Osteoblast (primary cell): ENCODE data around the gene TMPRSS13. TPM values are rescaled to one million over a fixed set of nuclear protein-coding genes. Genes with fewer than 3 reads are reported as not detected.
"Not testable (repeated sequence)": the region's sequence is repeated elsewhere in the genome, so short reads cannot be mapped to it uniquely, and the experiment has no call there.

ENCODE experiments used
- DNase-seq: peaks from one replicate; pipeline ENCODE4 v3.0.0; 2011; ENCODE audit warnings: low spot score, mixed read lengths; ENCODE audit not compliant: insufficient read length; ENCODE audit errors: missing footprints
- H2AFZ ChIP-seq: 2 replicates; pipeline ENCODE4 v1.6.0; 2011; ENCODE audit warnings: mild to moderate bottlenecking, low read length
- H3K27ac ChIP-seq: 2 replicates; pipeline ENCODE4 v1.5.1; 2011; ENCODE audit warnings: mild to moderate bottlenecking, low read depth, low read length, moderate library complexity
- H3K27me3 ChIP-seq: 2 replicates; pipeline ENCODE4 v1.6.0; 2012; ENCODE audit warnings: mild to moderate bottlenecking, control low read depth, inconsistent platforms, low read length, moderate library complexity; ENCODE audit not compliant: insufficient read depth
- H3K36me3 ChIP-seq: 2 replicates; pipeline ENCODE4 v1.5.1; 2011; ENCODE audit warnings: mild to moderate bottlenecking, low read length, control low read depth, moderate library complexity; ENCODE audit not compliant: insufficient read depth
- H3K4me1 ChIP-seq: 2 replicates; pipeline ENCODE4 v1.5.1; 2011; ENCODE audit warnings: mild to moderate bottlenecking, low read length, control low read depth, moderate library complexity; ENCODE audit not compliant: insufficient read depth
- H3K4me2 ChIP-seq: 2 replicates; pipeline ENCODE4 v1.6.0; 2011; ENCODE audit warnings: mild to moderate bottlenecking, low read length; ENCODE audit not compliant: insufficient read depth
- H3K4me3 ChIP-seq: fragments of 200-600 bp; sonication (generic); 3 replicates; pipeline ENCODE4 v1.5.1; 2012; ENCODE audit warnings: mild to moderate bottlenecking, low read length, inconsistent platforms; ENCODE audit not compliant: insufficient read depth
- H3K79me2 ChIP-seq: 2 replicates; pipeline ENCODE4 v1.6.0; 2012; ENCODE audit warnings: mild to moderate bottlenecking, low read length, control low read depth, inconsistent platforms; ENCODE audit not compliant: insufficient read depth
- H3K9me3 ChIP-seq: 2 replicates; pipeline ENCODE4 v1.5.1; 2011; ENCODE audit warnings: low read depth, low read length, control low read depth
- H4K20me1 ChIP-seq: 2 replicates; pipeline ENCODE4 v1.6.0; 2012; ENCODE audit warnings: mild to moderate bottlenecking, low read length, control low read depth; ENCODE audit not compliant: insufficient read depth
- total RNA-seq: library from RNA; depleted of rRNA; stranded (reverse); fragments of >200 nt; gene quantifications from 2 replicates; pipeline ENCODE4 v1.2.3, GENCODE V29; 2012
- TF ChIP-seq, protein P1 (sequence below): IDR thresholded peaks from 2 replicates; pipeline ENCODE4 v1.5.1; 2011; ENCODE audit warnings: mild to moderate bottlenecking, low read depth, low read length, moderate library complexity; ENCODE audit errors: extremely low read depth

Gene TMPRSS13
- total RNA-seq, 1 donor = not detected

GRCh38 chr11:117949062-117949461 is 19.9 kb upstream of the TMPRSS13 start:
- H3K4me1 ChIP-seq = no peaks in the 10 kb centered on the region
- no peak overlapping the region for H3K4me2 ChIP-seq
- no peaks in the 10 kb centered on the region for H3K79me2 ChIP-seq
- no peaks in the 10 kb centered on the region for H4K20me1 ChIP-seq
- no peaks in the 10 kb centered on the region for H3K36me3 ChIP-seq
- H3K4me3 ChIP-seq = no peak overlapping the region
- no peak overlapping the region for H2AFZ ChIP-seq
- no peaks in the 10 kb centered on the region for H3K9me3 ChIP-seq
- TF ChIP-seq, protein P1, sequence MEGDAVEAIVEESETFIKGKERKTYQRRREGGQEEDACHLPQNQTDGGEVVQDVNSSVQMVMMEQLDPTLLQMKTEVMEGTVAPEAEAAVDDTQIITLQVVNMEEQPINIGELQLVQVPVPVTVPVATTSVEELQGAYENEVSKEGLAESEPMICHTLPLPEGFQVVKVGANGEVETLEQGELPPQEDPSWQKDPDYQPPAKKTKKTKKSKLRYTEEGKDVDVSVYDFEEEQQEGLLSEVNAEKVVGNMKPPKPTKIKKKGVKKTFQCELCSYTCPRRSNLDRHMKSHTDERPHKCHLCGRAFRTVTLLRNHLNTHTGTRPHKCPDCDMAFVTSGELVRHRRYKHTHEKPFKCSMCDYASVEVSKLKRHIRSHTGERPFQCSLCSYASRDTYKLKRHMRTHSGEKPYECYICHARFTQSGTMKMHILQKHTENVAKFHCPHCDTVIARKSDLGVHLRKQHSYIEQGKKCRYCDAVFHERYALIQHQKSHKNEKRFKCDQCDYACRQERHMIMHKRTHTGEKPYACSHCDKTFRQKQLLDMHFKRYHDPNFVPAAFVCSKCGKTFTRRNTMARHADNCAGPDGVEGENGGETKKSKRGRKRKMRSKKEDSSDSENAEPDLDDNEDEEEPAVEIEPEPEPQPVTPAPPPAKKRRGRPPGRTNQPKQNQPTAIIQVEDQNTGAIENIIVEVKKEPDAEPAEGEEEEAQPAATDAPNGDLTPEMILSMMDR = no peak
- no peak for DNase-seq
- no peak overlapping the region for H3K27ac ChIP-seq
- H3K27me3 ChIP-seq = no peaks in the 10 kb centered on the region

GRCh38 chr11:117948466-117948865 is 19.3 kb upstream of the TMPRSS13 start:
- H3K79me2 ChIP-seq, H3K27ac ChIP-seq, H3K9me3 ChIP-seq, H4K20me1 ChIP-seq, H3K36me3 ChIP-seq, DNase-seq, H2AFZ ChIP-seq, H3K4me3 ChIP-seq, H3K27me3 ChIP-seq, H3K4me1 ChIP-seq, H3K4me2 ChIP-seq: not testable (repeated sequence)

DNA sequence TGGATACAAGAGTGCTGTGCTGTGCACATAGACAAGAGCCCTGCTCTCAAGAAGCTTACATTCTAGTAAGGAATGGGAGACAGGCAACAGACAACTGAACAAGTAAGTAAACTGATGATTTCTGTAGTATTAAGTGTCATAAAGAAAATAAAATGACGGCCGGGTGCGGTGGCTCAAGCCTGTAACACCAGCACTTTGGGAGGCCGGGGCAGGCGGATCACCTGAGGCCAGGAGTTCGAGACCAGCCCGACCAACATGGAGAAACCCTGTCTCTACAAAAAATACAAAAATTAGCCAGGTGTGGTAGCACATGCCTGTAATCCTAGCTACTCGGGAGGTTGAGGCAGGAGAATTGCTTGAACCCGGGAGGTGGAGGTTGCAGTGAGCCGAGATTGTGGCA is 18.5 kb upstream of the TMPRSS13 start:
- not testable (repeated sequence) for H3K4me1 ChIP-seq, H3K27me3 ChIP-seq, H2AFZ ChIP-seq, H3K27ac ChIP-seq, H3K4me2 ChIP-seq, H4K20me1 ChIP-seq, H3K36me3 ChIP-seq, DNase-seq, H3K4me3 ChIP-seq, H3K79me2 ChIP-seq, H3K9me3 ChIP-seq

GRCh38 chr11:117946842-117947526 is 17.8 kb upstream of the TMPRSS13 start:
- H3K27ac ChIP-seq = no peak overlapping the region
- H2AFZ ChIP-seq = no peak overlapping the region

More at GRCh38 chr11:117946842-117947526, 17.8 kb upstream of the TMPRSS13 start:
- Histone ChIP-seq H3K4me3 (no peak overlapping the region), H3K9me3 (no peaks in the 10 kb centered on the region), H4K20me1 (no peaks in the 10 kb centered on the region), H3K4me1 (no peaks in the 10 kb centered on the region), H3K4me2 (no peak overlapping the region), H3K27me3 (no peaks in the 10 kb centered on the region), H3K79me2 (no peaks in the 10 kb centered on the region), H3K36me3 (no peaks in the 10 kb centered on the region)
- TF ChIP-seq, protein P1 = peak; percentile 99
- peak; percentile 97 for DNase-seq
